Upper lobe of left lung (tissue), 6 donors: Measurements from ENCODE around the gene C2orf80. TPM values are rescaled to one million over a fixed set of nuclear protein-coding genes. Genes with fewer than 3 reads are reported as not detected.
"Not testable (repeated sequence)": the region's sequence is repeated elsewhere in the genome, so short reads cannot be mapped to it uniquely, and the experiment has no call there.

ENCODE experiments used
- ATAC-seq, 2 donors: fragments of 200-7000 bp; cut with Tn5 transposase; one replicate each; pipeline ENCODE4 v1.9.1; 2022; ENCODE audit warnings: mild to moderate bottlenecking in 2 of 2, moderate library complexity in 2 of 2; ENCODE audit not compliant: low FRiP score in 2 of 2
- DNase-seq, 2 donors: peaks; one replicate each; pipeline ENCODE4 v3.0.0-alpha.2; 2019 to 2020
- H3K27ac ChIP-seq, 4 donors: fragments of 200-600 bp; sonication (generic); one replicate each; pipeline ENCODE4 v1.5.1; 2016 to 2019
- H3K27me3 ChIP-seq, 4 donors: fragments of 200-600 bp; sonication (generic); one replicate each; pipeline ENCODE4 v1.5.1; 2017 to 2019
- H3K36me3 ChIP-seq, 4 donors: fragments of 200-600 bp; sonication (generic); one replicate each; pipeline ENCODE4 v1.5.1; 2016 to 2019
- H3K4me1 ChIP-seq, 4 donors: fragments of 200-600 bp; sonication (generic); one replicate each; pipeline ENCODE4 v1.5.1; 2018 to 2019
- H3K4me3 ChIP-seq, 4 donors: fragments of 200-600 bp; sonication (generic); one replicate each; pipeline ENCODE4 v1.5.1; 2017 to 2019; ENCODE audit warnings: mild to moderate bottlenecking in 2 of 4, moderate library complexity in 1 of 4
- H3K9me3 ChIP-seq, 4 donors: fragments of 200-600 bp; sonication (generic); one replicate each; pipeline ENCODE4 v1.5.1; 2018 to 2019
- EP300 ChIP-seq, 4 donors: sonication (generic); formaldehyde crosslinking; IDR thresholded peaks; one replicate each; pipeline ENCODE4 v1.5.1; 2017; ENCODE audit warnings: antibody characterized with exemption in 4 of 4, control low read depth in 2 of 4
- POLR2A ChIP-seq, 4 donors: fragments of 450-650 bp; IDR thresholded peaks; one replicate each; pipeline ENCODE4 v1.5.1; 2016 to 2017; ENCODE audit warnings: antibody characterized with exemption in 4 of 4, mild to moderate bottlenecking in 2 of 4
- POLR2AphosphoS5 ChIP-seq, 2 donors: sonication (generic); formaldehyde crosslinking; IDR thresholded peaks; one replicate each; pipeline ENCODE4 v1.5.1; 2017; ENCODE audit warnings: antibody characterized with exemption in 2 of 2
- WGBS, 2 donors: methylation state at CpG; one replicate each; pipeline ENCODE4 v1.1.5; 2017 to 2018; 5-methylcytosine and 5-hydroxymethylcytosine counted together
- total RNA-seq, 6 donors: library from RNA; depleted of rRNA in 4 of 6; stranded (reverse); fragments of >200 nt in 4 of 6; gene quantifications; one replicate each; pipeline versions ENCODE4 v1.1.0 to v1.2.1, GENCODE V29; 2016 to 2021
- TF ChIP-seq, protein P1 (sequence below), 6 experiments: fragments of 450-650 bp in 4 of 6; fragments of 200-600 bp in 2 of 6; sonication (generic) in 2 of 6; IDR thresholded peaks; one replicate each; pipeline ENCODE4 v1.5.1; 2016 to 2019; ENCODE audit warnings: antibody characterized with exemption in 6 of 6
- donor health status: DM: no; HTN: no; CAD: no; lungs with moderate emphysema.
- donor health status: DM: no; HTN: yes; CAD: no; lungs with severe emphysema.

C2orf80 gene
- total RNA-seq, 6 donors from 2014 or later, result not detected

DNA sequence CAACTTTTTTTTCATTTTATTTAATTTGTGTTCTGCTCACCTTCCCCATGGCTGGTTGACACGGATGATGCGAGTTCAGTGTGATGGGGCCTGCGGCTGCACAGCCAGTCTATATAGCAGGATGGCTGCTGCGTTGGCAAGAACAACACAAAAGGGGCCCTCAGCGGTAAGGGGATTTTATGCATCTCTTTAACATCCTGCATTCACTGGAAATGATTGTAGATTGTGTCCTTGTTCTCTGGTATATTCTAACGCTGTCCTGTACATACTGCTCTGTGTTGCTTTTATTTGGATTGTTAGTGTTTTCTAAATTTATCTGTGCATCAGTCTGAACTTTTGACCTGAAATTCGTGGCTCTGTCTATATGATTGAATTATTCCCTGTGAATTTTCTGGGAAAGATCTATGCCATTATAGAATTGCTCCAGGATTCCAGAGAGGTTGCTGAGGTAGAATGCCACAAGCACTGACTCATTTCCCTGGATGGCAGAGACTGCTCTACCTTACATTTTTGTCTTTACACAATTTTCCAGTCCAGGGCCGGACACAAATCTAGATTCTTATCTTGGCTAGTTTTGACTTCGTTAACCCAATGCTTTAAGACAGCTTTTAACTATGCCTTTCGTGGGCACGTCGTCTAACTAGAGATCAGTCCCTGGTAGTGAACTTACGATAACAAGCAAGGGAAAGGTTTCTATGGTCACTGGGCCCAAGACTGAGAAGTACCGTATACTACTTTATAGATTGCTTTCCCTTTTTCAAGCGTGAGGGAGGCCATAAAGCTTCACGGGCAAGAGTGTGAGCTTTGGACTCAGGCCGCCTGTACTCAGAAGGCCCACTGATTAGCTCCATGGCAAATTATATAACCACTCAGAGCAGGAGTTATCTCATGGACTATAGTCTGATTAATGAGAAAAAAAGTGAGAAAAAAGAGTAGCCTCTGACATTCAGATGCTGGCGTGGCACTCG, 59.8 kb downstream of the C2orf80 start, which contains the start of gene CRYGC:
CRYGC (minus strand) TSS at position 85 of the 968 bp plus-strand sequence; CDS start at position 49, 36 bp downstream.
- Histone ChIP-seq H3K36me3 (no peaks in the 10 kb centered on the region), H3K9me3 (no peaks in the 10 kb centered on the region), H3K27ac (no peak within 1 kb of the TSS), H3K4me1 (no peaks in the 10 kb centered on the region), H3K27me3 (no peaks in the 10 kb centered on the region), H3K4me3 (no peak within 1 kb of the TSS)
- DNase-seq (no peak), ATAC-seq (no peak)
- no peak for TF ChIP-seq EP300 (IDR thresholded peaks at IDR 0.05)
- TF ChIP-seq, protein P1, sequence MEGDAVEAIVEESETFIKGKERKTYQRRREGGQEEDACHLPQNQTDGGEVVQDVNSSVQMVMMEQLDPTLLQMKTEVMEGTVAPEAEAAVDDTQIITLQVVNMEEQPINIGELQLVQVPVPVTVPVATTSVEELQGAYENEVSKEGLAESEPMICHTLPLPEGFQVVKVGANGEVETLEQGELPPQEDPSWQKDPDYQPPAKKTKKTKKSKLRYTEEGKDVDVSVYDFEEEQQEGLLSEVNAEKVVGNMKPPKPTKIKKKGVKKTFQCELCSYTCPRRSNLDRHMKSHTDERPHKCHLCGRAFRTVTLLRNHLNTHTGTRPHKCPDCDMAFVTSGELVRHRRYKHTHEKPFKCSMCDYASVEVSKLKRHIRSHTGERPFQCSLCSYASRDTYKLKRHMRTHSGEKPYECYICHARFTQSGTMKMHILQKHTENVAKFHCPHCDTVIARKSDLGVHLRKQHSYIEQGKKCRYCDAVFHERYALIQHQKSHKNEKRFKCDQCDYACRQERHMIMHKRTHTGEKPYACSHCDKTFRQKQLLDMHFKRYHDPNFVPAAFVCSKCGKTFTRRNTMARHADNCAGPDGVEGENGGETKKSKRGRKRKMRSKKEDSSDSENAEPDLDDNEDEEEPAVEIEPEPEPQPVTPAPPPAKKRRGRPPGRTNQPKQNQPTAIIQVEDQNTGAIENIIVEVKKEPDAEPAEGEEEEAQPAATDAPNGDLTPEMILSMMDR (IDR thresholded peaks at IDR 0.05), result no peak
- TF ChIP-seq POLR2AphosphoS5 (IDR thresholded peaks at IDR 0.05), result no peak
- TF ChIP-seq POLR2A (IDR thresholded peaks at IDR 0.05), result no peak
- WGBS, 2 donors, result 74 to 78% methylated on average over 19 of the region's 19 CpGs

DNA sequence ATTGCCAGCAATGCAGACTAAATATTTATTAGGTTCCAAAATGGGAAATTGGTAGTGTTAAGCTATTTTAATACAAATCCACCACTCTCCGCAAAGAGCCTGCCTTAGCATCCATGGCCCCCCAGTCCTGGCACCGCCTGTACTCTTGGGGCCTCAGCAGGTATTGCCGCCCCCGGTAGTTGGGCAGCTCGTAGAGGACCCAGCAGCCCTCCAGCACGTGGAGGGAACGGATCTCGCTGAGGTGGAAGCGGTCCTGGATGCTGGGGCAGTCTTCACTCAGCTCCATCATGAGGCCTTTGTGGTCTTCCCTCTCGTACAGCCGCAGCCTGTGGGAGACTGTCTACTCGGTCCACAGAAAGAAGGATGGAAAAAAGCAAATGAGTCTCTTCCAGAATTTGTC, 61.7 kb downstream of the C2orf80 start:
- H3K4me1 ChIP-seq, result peaks cover 3 to 10% (median 7%) of the 10 kb centered on the region in 4 donors
- 92 to 95% methylated on average over 7 to 12 of the region's 12 CpGs for WGBS, 2 donors
- no peak for TF ChIP-seq POLR2AphosphoS5 (IDR thresholded peaks at IDR 0.05)
- TF ChIP-seq, protein P1 (IDR thresholded peaks at IDR 0.05), result no peak
- no peak for TF ChIP-seq POLR2A (IDR thresholded peaks at IDR 0.05)
- no peak for TF ChIP-seq EP300 (IDR thresholded peaks at IDR 0.05)

DNA sequence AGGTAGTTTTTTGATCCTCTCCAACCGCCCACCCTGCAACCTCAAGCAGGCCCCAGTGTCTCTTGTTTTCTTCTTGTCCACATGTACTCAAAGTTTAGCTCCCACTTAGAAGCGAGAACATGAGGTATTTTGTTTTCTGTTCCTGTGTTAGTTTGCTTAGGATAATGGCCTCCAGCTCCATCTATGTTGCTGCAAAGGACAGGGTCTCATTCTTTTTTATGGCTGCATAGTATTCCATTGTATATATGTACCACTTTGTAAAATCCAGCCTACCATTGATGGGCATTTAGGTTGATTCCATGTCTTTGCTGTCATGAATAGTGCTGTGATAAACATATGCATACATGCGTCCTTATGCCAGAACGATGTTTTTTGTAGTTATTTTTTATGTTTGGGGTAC, 62.7 kb downstream of the C2orf80 start:
- ATAC-seq (no peak), DNase-seq (no peak)
- Histone ChIP-seq H3K9me3 (no peaks in the 10 kb centered on the region), H3K27me3 (no peaks in the 10 kb centered on the region), H3K4me1 (peaks cover 3 to 10% (median 7%) of the 10 kb centered on the region in 4 donors), H3K27ac (no peak overlapping the region), H3K4me3 (no peak overlapping the region), H3K36me3 (no peaks in the 10 kb centered on the region)
- WGBS, 2 donors, result 94 to 95% methylated on average over 4 of the region's 4 CpGs
- TF ChIP-seq EP300 (IDR thresholded peaks at IDR 0.05) (no peak), POLR2A (IDR thresholded peaks at IDR 0.05) (no peak), POLR2AphosphoS5 (IDR thresholded peaks at IDR 0.05) (no peak)
- TF ChIP-seq, protein P1 (IDR thresholded peaks at IDR 0.05), result no peak

More for the DNA sequence above, 61.7 kb downstream of the C2orf80 start:
- no peaks in the 10 kb centered on the region for H3K36me3 ChIP-seq
- DNase-seq (peak in 1 of 2 donors; percentile 33), ATAC-seq (no peak)
- no peaks in the 10 kb centered on the region for H3K27me3 ChIP-seq
- no peaks in the 10 kb centered on the region for H3K9me3 ChIP-seq
- no peak overlapping the region for H3K27ac ChIP-seq
- no peak overlapping the region for H3K4me3 ChIP-seq

DNA sequence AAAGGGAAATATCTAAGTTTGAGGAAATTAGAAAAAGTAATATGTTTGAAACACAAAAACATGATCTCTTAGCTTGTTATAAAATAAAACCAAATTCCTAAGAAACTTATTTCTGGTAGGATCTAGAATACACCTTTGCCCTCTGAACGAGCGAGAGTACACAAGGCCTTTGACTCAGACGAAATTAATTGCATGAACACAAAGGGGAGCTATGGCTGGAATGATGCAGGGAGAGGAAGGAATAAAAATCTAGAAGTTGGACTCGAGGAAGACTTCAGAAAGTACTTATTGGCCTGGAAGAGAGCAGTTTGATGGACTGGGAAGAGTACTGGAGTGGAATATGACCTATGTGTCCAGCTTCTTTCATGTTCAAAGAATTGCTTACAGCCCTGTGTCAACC, 64.6 kb downstream of the C2orf80 start:
- Histone ChIP-seq H3K27me3 (no peaks in the 10 kb centered on the region), H3K9me3 (no peaks in the 10 kb centered on the region), H3K27ac (no peak overlapping the region), H3K36me3 (no peaks in the 10 kb centered on the region), H3K4me1 (peaks cover 3 to 10% (median 7%) of the 10 kb centered on the region in 4 donors), H3K4me3 (no peak overlapping the region)
- WGBS, 2 donors, result 81 to 88% methylated on average over 4 of the region's 4 CpGs
- no peak for ATAC-seq
- no peak for DNase-seq
- TF ChIP-seq POLR2A (IDR thresholded peaks at IDR 0.05) (no peak), POLR2AphosphoS5 (IDR thresholded peaks at IDR 0.05) (no peak), EP300 (IDR thresholded peaks at IDR 0.05) (no peak)
- TF ChIP-seq, protein P1 (IDR thresholded peaks at IDR 0.05), result no peak

DNA sequence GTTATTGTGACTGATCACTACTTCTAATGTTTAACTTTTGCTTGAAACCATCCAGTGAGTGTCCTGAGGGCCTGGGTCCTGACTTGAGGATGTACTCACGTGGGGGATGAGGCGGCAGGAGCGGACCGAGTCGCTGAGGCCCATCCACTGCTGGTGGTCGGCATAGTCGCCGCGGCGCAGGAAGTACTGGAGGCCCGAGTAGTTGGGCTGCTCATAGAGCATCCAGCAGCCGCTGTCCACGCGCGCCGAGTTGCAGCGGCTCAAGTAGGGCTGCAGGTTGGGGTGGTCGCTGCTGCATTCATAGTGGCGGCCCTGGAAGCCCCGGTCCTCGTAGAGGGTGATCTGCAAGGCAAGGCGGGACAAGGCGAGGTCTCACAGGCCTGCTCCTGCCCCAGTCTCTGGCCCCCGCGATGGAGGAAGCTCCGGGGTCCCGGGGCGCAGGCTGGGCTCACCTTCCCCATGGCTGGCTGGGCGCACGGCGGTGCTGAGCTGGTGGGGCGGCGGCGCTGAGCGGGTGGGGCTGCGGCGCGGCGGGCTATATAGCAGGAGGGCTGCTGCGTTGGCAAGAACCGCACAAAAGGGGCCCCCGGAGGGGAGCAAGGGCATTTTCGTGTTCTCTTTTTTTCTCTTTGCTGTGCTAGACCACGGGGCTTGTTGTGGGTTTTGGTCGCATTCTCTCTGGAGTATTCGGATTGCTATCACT, 65.7 kb downstream of the C2orf80 start, which contains the start of gene CRYGD:
CRYGD (minus strand) TSS at position 512 of the 703 bp plus-strand sequence; CDS start at position 461, 51 bp downstream.
- peak in 1 of 2 donors; percentile 85 for DNase-seq
- H3K27ac ChIP-seq, H3K27me3 ChIP-seq, H3K36me3 ChIP-seq, H3K9me3 ChIP-seq: not testable (repeated sequence)
- ATAC-seq, result peak in 1 of 2 donors; percentile 59
- H3K4me1 ChIP-seq, result peaks cover 3 to 10% (median 7%) of the 10 kb centered on the region in 4 donors
- H3K4me3 ChIP-seq, result peak within 1 kb of the TSS in 1 of 4 donors; percentile 22
- WGBS, 2 donors, result 8 to 15% methylated on average over 26 to 38 of the region's 46 CpGs
